ENCODE measurements around the gene BNIP3.

- TF ChIP-seq ZFX (IDR thresholded peaks at IDR 0.05): no peak
- TF ChIP-seq, protein P1, sequence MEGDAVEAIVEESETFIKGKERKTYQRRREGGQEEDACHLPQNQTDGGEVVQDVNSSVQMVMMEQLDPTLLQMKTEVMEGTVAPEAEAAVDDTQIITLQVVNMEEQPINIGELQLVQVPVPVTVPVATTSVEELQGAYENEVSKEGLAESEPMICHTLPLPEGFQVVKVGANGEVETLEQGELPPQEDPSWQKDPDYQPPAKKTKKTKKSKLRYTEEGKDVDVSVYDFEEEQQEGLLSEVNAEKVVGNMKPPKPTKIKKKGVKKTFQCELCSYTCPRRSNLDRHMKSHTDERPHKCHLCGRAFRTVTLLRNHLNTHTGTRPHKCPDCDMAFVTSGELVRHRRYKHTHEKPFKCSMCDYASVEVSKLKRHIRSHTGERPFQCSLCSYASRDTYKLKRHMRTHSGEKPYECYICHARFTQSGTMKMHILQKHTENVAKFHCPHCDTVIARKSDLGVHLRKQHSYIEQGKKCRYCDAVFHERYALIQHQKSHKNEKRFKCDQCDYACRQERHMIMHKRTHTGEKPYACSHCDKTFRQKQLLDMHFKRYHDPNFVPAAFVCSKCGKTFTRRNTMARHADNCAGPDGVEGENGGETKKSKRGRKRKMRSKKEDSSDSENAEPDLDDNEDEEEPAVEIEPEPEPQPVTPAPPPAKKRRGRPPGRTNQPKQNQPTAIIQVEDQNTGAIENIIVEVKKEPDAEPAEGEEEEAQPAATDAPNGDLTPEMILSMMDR (conservative IDR thresholded peaks at IDR 0.05): peak; percentile 98
Measured at GRCh38 chr10:132023092-132023811, 41.5 kb upstream of the BNIP3 start.

All from C4-2B (cell line).